ENCODE measurements around the gene PDE1A.

The PDE1A gene

GRCh38 chr2:182113334-182113733 lies 313.5 kb downstream of the PDE1A start:
- no peak for DNase-seq

DNA sequence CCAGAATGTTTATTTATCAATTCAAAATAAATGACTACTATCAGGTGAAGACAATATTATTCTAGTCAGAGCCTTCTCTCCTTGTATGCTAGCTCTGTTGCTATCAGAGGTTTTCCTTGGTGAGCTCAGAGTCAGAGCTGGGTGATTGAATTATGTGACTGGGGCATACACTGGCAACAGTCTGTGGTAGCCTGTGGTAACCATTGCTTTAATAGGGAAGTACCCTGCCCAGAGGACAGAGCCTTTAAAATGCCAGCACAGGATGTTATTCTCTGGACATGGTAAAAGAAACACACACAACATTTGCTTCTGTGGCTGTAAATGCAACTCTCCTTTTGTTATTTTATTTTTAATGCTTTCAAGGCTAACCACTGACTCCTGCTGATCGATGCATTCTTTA lies 316.5 kb downstream of the PDE1A start:
- no peak for DNase-seq

GRCh38 chr2:182103526-182103925 lies 323.3 kb downstream of the PDE1A start:
- no peak for DNase-seq

DNA sequence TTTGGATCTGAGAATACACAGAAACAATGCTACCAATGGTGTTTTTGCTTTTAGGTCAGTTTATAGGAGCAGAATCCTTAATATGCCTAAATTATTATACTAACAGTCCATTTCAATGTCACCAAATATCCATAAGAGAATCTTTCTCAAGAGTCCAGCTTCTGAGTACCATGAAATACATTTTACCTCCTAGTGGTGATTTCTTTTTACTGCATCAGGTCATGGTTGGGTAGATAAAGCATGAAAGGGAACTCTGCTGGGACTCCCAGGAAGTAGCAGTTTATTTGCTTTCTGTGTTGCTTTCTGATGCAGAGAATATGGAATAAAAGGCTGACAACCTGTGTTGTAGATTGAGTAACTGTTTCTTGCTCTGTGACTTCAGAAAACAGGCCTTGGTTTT lies 325.6 kb downstream of the PDE1A start:
- DNase-seq: peak; percentile 11

- no peak for DNase-seq
These were observed 328.2 kb downstream of the PDE1A start for GRCh38 chr2:182098648-182099047.

DNA sequence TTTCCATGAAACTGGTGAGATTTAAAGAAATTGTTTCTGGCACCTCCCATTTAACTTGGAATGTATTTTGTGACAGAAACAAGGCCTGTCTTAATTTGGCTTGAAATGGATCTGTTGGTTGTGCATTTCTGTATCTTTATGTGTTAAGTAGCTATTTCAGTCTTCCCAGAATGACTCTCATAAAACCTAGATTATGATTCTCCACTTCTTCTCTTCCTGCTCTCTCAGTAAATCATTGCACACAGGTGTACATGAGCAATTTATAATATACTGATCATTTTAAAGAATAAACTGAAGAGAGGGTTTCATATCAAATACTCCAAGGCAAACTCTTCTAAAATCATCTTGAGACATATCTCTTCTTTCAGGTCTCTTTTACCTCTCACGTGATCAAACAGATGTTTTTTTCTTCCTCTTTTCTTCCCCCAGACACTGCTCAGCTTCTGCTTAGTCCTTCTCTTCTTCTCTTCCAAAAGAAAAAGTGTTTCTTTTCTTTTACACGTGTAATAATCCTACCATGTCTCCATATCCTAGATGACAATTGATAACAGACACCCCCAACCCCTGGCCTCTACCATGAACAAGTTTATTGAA lies 329.2 kb downstream of the PDE1A start:
- no peak for DNase-seq

DNA sequence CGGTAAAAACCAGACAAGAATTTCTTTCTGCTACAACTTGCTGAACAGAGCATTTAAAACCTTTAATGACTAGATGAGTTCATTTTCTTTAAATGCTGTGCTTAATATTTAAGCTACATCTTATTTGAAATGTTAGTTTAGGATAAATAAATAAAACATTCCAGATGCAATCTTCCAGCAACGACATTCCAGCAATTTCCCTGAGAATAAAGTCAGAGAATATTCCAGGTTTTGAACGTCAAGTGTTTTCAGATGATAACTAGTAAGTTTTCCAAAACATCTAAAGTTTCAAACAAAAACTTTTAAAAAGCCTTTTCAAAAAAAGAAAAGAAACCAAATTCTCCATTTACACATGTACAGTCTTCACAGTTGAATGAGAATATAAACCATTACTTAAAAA lies 336.4 kb downstream of the PDE1A start:
- DNase-seq: no peak

Data from DMS153 (cell line).